Measurements from ENCODE around the gene C17orf113. TPM values are rescaled to one million over a fixed set of nuclear protein-coding genes. Genes with fewer than 3 reads are reported as not detected.

Gene C17orf113
- total and polyA plus RNA-seq, 2 of the 13 experiments (the other 11 are each of a cell fraction or from before 2014, with no cell fraction given), result 0.87 to 1.1 TPM

GRCh38 chr17:42016941-42017865, 33.2 kb downstream of the C17orf113 start, which contains the start of gene DNAJC7 (continued):
- TF ChIP-seq ZFX (CRISPR knock-in tag; IDR thresholded peaks at IDR 0.05; ENCODE audit: low read depth) (peak; percentile 93), ATF1 (CRISPR knock-in tag; IDR thresholded peaks at IDR 0.05) (peak; percentile 51; the same call in 1 of the 2 replicates), ZNF180 (CRISPR knock-in tag; IDR thresholded peaks at IDR 0.05; ENCODE audit: borderline replicate concordance, low read depth) (no peak), ZSCAN30 (CRISPR knock-in tag; IDR thresholded peaks at IDR 0.05) (peak; percentile 82; the same call in 1 of the 2 replicates), ZNF558 (CRISPR knock-in tag; IDR thresholded peaks at IDR 0.05; ENCODE audit: borderline replicate concordance) (peak; percentile 76), MAFG (CRISPR knock-in tag; IDR thresholded peaks at IDR 0.05) (no peak), SALL2 (CRISPR knock-in tag; IDR thresholded peaks at IDR 0.05) (peak; percentile 93), HNF1B (CRISPR knock-in tag; IDR thresholded peaks at IDR 0.05) (peak; percentile 92), ZNF557 (CRISPR knock-in tag; IDR thresholded peaks at IDR 0.05) (0 out of 2 replicates have a peak, but pooled peaks have one; percentile 21), TCF12 (IDR thresholded peaks at IDR 0.05) (no peak), TCF12 (CRISPR knock-in tag; IDR thresholded peaks at IDR 0.05) (peak; percentile 89; the same call in 1 of the 2 replicates), ZSCAN9 (CRISPR knock-in tag; IDR thresholded peaks at IDR 0.05; ENCODE audit: borderline replicate concordance) (peak; percentile 91; the same call in 1 of the 2 replicates), PHF5A (CRISPR knock-in tag; IDR thresholded peaks at IDR 0.05; ENCODE audit: low read depth, unreplicated experiment) (peak; percentile 71), CSRNP1 (CRISPR knock-in tag; IDR thresholded peaks at IDR 0.05) (peak; percentile 94), TFAP4 (IDR thresholded peaks at IDR 0.05; ENCODE audit: borderline replicate concordance, low read depth) (peak; percentile 77; the same call in 1 of the 2 replicates), ZFP36 (IDR thresholded peaks at IDR 0.05; ENCODE audit: borderline replicate concordance, low read depth, low read length, partially characterized antibody) (no peak), ZNF24 (IDR thresholded peaks at IDR 0.05) (no peak), CERS6 (CRISPR knock-in tag; IDR thresholded peaks at IDR 0.05) (no peak), ZNF333 (CRISPR knock-in tag; IDR thresholded peaks at IDR 0.05; ENCODE audit: borderline replicate concordance) (peak; percentile 91), ZSCAN20 (CRISPR knock-in tag; IDR thresholded peaks at IDR 0.05; ENCODE audit: borderline replicate concordance) (peak; percentile 77; the same call in 1 of the 2 replicates), SP4 (CRISPR knock-in tag; IDR thresholded peaks at IDR 0.05) (peak; percentile 55; the same call in 1 of the 2 replicates), HNRNPUL1 (IDR thresholded peaks at IDR 0.05; ENCODE audit: low read depth, low read length) (no peak), GFI1 (CRISPR knock-in tag; IDR thresholded peaks at IDR 0.05; ENCODE audit: borderline replicate concordance) (peak; percentile 82), ETV5 (CRISPR knock-in tag; IDR thresholded peaks at IDR 0.05; ENCODE audit: borderline replicate concordance) (peak; percentile 94), ZNF260 (CRISPR knock-in tag; IDR thresholded peaks at IDR 0.05; ENCODE audit: borderline replicate concordance, low read depth) (no peak; the same call in 1 of the 2 replicates)

Data from HepG2 (cell line).